Fibroblast of lung (primary cell): Measurements from ENCODE around the gene BABAM2. TPM values are rescaled to one million over a fixed set of nuclear protein-coding genes. Genes with fewer than 3 reads are reported as not detected.
A peak's percentile ranks its signal among the peaks of the same experiment; 100 is the strongest.

Source experiments
- DNase-seq, 2 donors: peaks; one replicate each; pipeline versions ENCODE4 v3.0.0 to v3.0.0-alpha.2; 2010; ENCODE audit warnings: low read depth in 2 of 2
- H2AFZ ChIP-seq: 2 replicates; pipeline ENCODE4 v1.5.1; 2012; ENCODE audit warnings: low read length, control low read depth, inconsistent platforms
- H3K27ac ChIP-seq: 2 replicates; pipeline ENCODE4 v1.5.1; 2011; ENCODE audit warnings: low read length, control low read depth; ENCODE audit not compliant: insufficient read depth
- H3K27me3 ChIP-seq: 2 replicates; pipeline ENCODE4 v1.5.1; 2011; ENCODE audit warnings: mild to moderate bottlenecking, low read length; ENCODE audit not compliant: control insufficient read depth, insufficient read depth
- H3K36me3 ChIP-seq: 2 replicates; pipeline ENCODE4 v1.5.1; 2011; ENCODE audit warnings: low read length; ENCODE audit not compliant: control insufficient read depth, insufficient read depth
- H3K4me1 ChIP-seq: 2 replicates; pipeline ENCODE4 v1.5.1; 2011; ENCODE audit warnings: low read length; ENCODE audit not compliant: control insufficient read depth, insufficient read depth; ENCODE audit errors: extremely low read depth
- H3K4me2 ChIP-seq: 2 replicates; pipeline ENCODE4 v1.5.1; 2011; ENCODE audit warnings: low read length, control low read depth; ENCODE audit not compliant: insufficient read depth; ENCODE audit errors: extremely low read depth
- H3K4me3 ChIP-seq, 4 experiments: fragments of 200-600 bp in 1 of 4; sonication (generic) in 1 of 4; replicated peaks in 1 of 4; 2 replicates each; pipeline ENCODE4 v1.5.1; 2011 to 2016; ENCODE audit warnings: low read length in 4 of 4, low read depth in 3 of 4, mild to moderate bottlenecking in 3 of 4, control low read depth in 2 of 4, inconsistent platforms in 1 of 4, mixed read lengths in 1 of 4; ENCODE audit not compliant: insufficient read depth in 1 of 4; ENCODE audit errors: control extremely low read depth in 1 of 4
- H3K79me2 ChIP-seq: 2 replicates; pipeline ENCODE4 v1.5.1; 2012; ENCODE audit warnings: mild to moderate bottlenecking, low read length, inconsistent platforms; ENCODE audit not compliant: control insufficient read depth, insufficient read depth
- H3K9ac ChIP-seq: 2 replicates; pipeline ENCODE4 v1.5.1; 2011; ENCODE audit warnings: mild to moderate bottlenecking, low read length, control low read depth; ENCODE audit not compliant: insufficient read depth
- H3K9me3 ChIP-seq: 2 replicates; pipeline ENCODE4 v1.5.1; 2012; ENCODE audit warnings: low read depth, low read length; ENCODE audit not compliant: control insufficient read depth, insufficient read depth
- H4K20me1 ChIP-seq: 2 replicates; pipeline ENCODE4 v1.5.1; 2011; ENCODE audit warnings: low read length; ENCODE audit not compliant: control insufficient read depth, insufficient read depth; ENCODE audit errors: extremely low read depth
- EZH2 ChIP-seq: IDR thresholded peaks from 2 replicates; pipeline ENCODE4 v1.5.1; 2012; ENCODE audit warnings: low read length, control low read depth, mild to moderate bottlenecking; ENCODE audit errors: missing control alignments
- polyA plus RNA-seq, 2 donors: library from polyadenylated mRNA; depleted of rRNA in 1 of 2; stranded (reverse) in 1 of 2; unstranded in 1 of 2; fragments of >200 nt; gene quantifications; 2 replicates each; pipeline ENCODE4 v1.2.1, GENCODE V29; 2011 to 2012; ENCODE audit warnings: missing spikeins in 1 of 2
- total RNA-seq: library from RNA; depleted of rRNA; stranded (reverse); fragments of >200 nt; gene quantifications from 2 replicates; pipeline ENCODE4 v1.2.1, GENCODE V29; 2014
- TF ChIP-seq, protein P1 (sequence below), 2 donors: IDR thresholded peaks in 1 of 2; conservative IDR thresholded peaks in 1 of 2; 1 replicate in 1 of 2; 2 replicates in 1 of 2; pipeline ENCODE4 v1.5.1; 2011 to 2012; ENCODE audit warnings: low read length in 2 of 2, control low read depth in 1 of 2, inconsistent platforms in 1 of 2, low read depth in 1 of 2, mild to moderate bottlenecking in 1 of 2

The BABAM2 gene
- total and polyA plus RNA-seq, 2 donors (not counting 1 experiment from before 2014, with no cell fraction given) = 25.6 to 33.4 TPM

DNA sequence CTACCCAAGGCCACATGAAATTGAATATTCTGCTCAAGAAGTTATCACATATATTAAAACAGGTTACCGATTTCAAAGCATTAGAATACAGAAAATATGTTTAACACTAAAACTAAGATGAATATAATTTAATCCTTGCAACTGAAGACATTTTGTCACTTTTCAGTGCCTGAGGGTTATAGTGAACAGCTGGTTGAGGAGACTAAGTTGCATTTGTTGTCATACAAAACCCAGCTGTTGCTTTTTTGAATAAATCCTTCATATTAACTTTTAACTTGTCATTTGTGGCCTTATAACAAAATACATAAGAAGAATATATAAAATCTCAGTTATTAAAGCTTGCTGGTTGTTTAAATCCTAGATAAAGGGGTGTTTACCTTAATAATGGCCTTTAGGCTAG is 37.8 kb upstream of the BABAM2 start:
- peak in 1 of 2 donors; percentile 13 for DNase-seq
- no peaks in the 10 kb centered on the region for H3K36me3 ChIP-seq
- H2AFZ ChIP-seq = no peak overlapping the region
- H3K9me3 ChIP-seq = no peaks in the 10 kb centered on the region
- H3K27ac ChIP-seq = no peak overlapping the region
- H3K79me2 ChIP-seq = no peaks in the 10 kb centered on the region
- no peaks in the 10 kb centered on the region for H3K27me3 ChIP-seq
- H4K20me1 ChIP-seq = no peaks in the 10 kb centered on the region
- TF ChIP-seq, protein P1, sequence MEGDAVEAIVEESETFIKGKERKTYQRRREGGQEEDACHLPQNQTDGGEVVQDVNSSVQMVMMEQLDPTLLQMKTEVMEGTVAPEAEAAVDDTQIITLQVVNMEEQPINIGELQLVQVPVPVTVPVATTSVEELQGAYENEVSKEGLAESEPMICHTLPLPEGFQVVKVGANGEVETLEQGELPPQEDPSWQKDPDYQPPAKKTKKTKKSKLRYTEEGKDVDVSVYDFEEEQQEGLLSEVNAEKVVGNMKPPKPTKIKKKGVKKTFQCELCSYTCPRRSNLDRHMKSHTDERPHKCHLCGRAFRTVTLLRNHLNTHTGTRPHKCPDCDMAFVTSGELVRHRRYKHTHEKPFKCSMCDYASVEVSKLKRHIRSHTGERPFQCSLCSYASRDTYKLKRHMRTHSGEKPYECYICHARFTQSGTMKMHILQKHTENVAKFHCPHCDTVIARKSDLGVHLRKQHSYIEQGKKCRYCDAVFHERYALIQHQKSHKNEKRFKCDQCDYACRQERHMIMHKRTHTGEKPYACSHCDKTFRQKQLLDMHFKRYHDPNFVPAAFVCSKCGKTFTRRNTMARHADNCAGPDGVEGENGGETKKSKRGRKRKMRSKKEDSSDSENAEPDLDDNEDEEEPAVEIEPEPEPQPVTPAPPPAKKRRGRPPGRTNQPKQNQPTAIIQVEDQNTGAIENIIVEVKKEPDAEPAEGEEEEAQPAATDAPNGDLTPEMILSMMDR (conservative IDR thresholded peaks at IDR 0.05 in 1 of 2, IDR thresholded peaks at IDR 0.05 in 1 of 2; ENCODE audit: low read depth in 1 of 2, low read length in 2 of 2) = no peak
- no peak for TF ChIP-seq EZH2
- no peak overlapping the region for H3K4me3 ChIP-seq
- no peak overlapping the region for H3K4me2 ChIP-seq
- H3K9ac ChIP-seq = no peak overlapping the region
- H3K4me1 ChIP-seq = peaks cover 10% of the 10 kb centered on the region

DNA sequence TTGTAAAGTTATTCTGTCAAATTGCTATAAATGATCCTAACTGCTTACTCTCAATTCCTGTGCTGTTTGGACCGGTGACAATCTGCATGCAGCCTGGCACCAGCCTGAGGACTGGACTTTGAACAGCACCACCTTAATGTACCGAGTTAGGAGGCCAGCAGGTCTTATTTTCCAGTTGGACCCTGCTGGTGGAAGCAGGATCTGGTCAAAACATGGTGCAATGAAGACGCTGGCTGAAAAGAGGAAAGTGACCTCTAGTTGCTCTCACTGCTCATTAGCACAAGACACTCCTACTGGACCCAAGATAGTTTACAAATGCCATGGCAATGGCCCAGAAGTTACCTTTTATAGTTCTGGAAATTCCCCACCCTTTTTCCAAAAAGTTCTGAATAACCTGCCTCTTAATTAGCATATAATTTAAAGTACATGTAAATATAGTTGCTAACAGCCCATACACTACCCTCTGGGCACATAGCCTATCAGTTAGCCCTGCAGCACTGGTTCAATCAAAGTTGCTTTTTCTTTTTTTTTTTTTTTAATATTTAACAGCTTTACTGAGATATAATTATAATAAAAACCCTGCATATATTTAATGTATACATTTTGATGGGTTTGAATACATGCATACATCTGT is 36.2 kb upstream of the BABAM2 start:
- no peaks in the 10 kb centered on the region for H3K27me3 ChIP-seq
- H3K27ac ChIP-seq = no peak overlapping the region
- no peak overlapping the region for H2AFZ ChIP-seq
- no peaks in the 10 kb centered on the region for H3K9me3 ChIP-seq
- DNase-seq = no peak
- H4K20me1 ChIP-seq = no peaks in the 10 kb centered on the region
- no peak overlapping the region for H3K4me3 ChIP-seq
- H3K79me2 ChIP-seq = no peaks in the 10 kb centered on the region
- H3K36me3 ChIP-seq = no peaks in the 10 kb centered on the region
- H3K4me2 ChIP-seq = no peak overlapping the region
- H3K9ac ChIP-seq = no peak overlapping the region
- TF ChIP-seq, protein P1 (conservative IDR thresholded peaks at IDR 0.05 in 1 of 2, IDR thresholded peaks at IDR 0.05 in 1 of 2; ENCODE audit: low read depth in 1 of 2, low read length in 2 of 2) = no peak
- no peak for TF ChIP-seq EZH2
- peaks cover 10% of the 10 kb centered on the region for H3K4me1 ChIP-seq

DNA sequence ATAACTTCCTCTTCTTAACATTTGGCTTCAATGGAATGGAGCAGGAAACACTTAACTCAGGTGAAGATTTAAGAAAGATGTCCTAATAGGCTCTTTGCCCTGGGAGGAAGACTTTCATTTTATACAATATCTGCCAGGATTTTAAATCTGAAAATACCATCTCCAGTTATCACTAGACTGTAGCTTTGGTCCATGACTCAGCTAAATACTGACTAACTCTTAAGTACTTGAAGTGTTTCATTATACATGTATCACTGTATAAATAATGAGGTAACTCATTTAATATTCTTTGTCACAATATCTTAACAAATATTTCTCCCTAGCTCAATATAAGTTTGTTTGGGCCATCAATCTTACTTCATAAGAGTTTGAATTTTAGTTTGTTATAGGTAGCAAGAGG is 35.1 kb upstream of the BABAM2 start:
- TF ChIP-seq, protein P1 (conservative IDR thresholded peaks at IDR 0.05 in 1 of 2, IDR thresholded peaks at IDR 0.05 in 1 of 2; ENCODE audit: low read depth in 1 of 2, low read length in 2 of 2) = no peak
- no peak for TF ChIP-seq EZH2
- peak; percentile 52 to 92 for DNase-seq
- H3K9me3 ChIP-seq = no peaks in the 10 kb centered on the region
- H4K20me1 ChIP-seq = no peaks in the 10 kb centered on the region
- no peak overlapping the region for H3K27ac ChIP-seq
- no peaks in the 10 kb centered on the region for H3K27me3 ChIP-seq
- no peaks in the 10 kb centered on the region for H3K79me2 ChIP-seq
- H3K4me3 ChIP-seq = no peak overlapping the region
- H3K9ac ChIP-seq = no peak overlapping the region
- no peak overlapping the region for H2AFZ ChIP-seq
- no peak overlapping the region for H3K4me2 ChIP-seq
- no peaks in the 10 kb centered on the region for H3K36me3 ChIP-seq
- peaks cover 10% of the 10 kb centered on the region for H3K4me1 ChIP-seq
